ENCODE results near the gene ARL13A. TPM values are rescaled to one million over a fixed set of nuclear protein-coding genes. Genes with fewer than 3 reads are reported as not detected.

Gene ARL13A
- total and polyA plus RNA-seq, 2 of the 13 experiments (the other 11 are each of a cell fraction or from before 2014, with no cell fraction given) = not detected

- Histone ChIP-seq H3K27me3 (ENCODE audit: control insufficient read depth in 1 of 2, insufficient read depth in 2 of 2, low read length in 2 of 2) (no peaks in the 10 kb centered on the region), H3K9ac (ENCODE audit: insufficient read depth, low read depth, low read length) (no peak overlapping the region), H3K27ac (ENCODE audit: extremely low read length, insufficient read depth, low read length) (no peak overlapping the region), H3K4me2 (ENCODE audit: low read depth, low read length) (no peak overlapping the region), H4K20me1 (ENCODE audit: insufficient read depth, low read length) (no peaks in the 10 kb centered on the region), H3K4me1 (ENCODE audit: insufficient read depth, low read length) (peaks cover 8% of the 10 kb centered on the region), H3K4me3 (replicated peaks in 1 of 3; ENCODE audit: insufficient read depth in 1 of 3, low read depth in 2 of 3, low read length in 3 of 3) (no peak overlapping the region), H3K79me2 (ENCODE audit: insufficient read depth, low read length) (no peaks in the 10 kb centered on the region), H3K9me3 (ENCODE audit: low read length) (no peaks in the 10 kb centered on the region), H2AFZ (ENCODE audit: low read length) (no peak overlapping the region), H3K36me3 (replicated peaks in 1 of 2; ENCODE audit: control insufficient read depth in 1 of 2, insufficient read depth in 2 of 2, low read length in 2 of 2) (no peaks in the 10 kb centered on the region)
- ChIA-PET CTCF (ENCODE audit: low intra/inter-chr PET ratio, low total read pairs) (no interaction called here), POLR2A (no interaction called here)
- FAIRE-seq = no peak
- no peak for DNase-seq (ENCODE audit: low spot score)
- WGBS (ENCODE audit: low lambda C conversion rate) = 90% methylated on average over 2 of the region's 2 CpGs
- intact Hi-C loops (cut with micrococcal nuclease; ENCODE audit: unreplicated experiment) = no loop called here
- in situ Hi-C loops (cut with HindIII; ENCODE audit: extremely low pct_ligation_motif_present, low pct_unique_long_range_greater_than_20kb) = no loop called here
- ATAC-seq = no peak
- no TSS peak for BruUV-seq (replicated peaks)
- TF ChIP-seq, protein P1, sequence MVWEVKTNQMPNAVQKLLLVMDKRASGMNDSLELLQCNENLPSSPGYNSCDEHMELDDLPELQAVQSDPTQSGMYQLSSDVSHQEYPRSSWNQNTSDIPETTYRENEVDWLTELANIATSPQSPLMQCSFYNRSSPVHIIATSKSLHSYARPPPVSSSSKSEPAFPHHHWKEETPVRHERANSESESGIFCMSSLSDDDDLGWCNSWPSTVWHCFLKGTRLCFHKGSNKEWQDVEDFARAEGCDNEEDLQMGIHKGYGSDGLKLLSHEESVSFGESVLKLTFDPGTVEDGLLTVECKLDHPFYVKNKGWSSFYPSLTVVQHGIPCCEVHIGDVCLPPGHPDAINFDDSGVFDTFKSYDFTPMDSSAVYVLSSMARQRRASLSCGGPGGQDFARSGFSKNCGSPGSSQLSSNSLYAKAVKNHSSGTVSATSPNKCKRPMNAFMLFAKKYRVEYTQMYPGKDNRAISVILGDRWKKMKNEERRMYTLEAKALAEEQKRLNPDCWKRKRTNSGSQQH (CRISPR knock-in tag; IDR thresholded peaks at IDR 0.05; ENCODE audit: low read depth) = no peak
- TF ChIP-seq, protein P2, sequence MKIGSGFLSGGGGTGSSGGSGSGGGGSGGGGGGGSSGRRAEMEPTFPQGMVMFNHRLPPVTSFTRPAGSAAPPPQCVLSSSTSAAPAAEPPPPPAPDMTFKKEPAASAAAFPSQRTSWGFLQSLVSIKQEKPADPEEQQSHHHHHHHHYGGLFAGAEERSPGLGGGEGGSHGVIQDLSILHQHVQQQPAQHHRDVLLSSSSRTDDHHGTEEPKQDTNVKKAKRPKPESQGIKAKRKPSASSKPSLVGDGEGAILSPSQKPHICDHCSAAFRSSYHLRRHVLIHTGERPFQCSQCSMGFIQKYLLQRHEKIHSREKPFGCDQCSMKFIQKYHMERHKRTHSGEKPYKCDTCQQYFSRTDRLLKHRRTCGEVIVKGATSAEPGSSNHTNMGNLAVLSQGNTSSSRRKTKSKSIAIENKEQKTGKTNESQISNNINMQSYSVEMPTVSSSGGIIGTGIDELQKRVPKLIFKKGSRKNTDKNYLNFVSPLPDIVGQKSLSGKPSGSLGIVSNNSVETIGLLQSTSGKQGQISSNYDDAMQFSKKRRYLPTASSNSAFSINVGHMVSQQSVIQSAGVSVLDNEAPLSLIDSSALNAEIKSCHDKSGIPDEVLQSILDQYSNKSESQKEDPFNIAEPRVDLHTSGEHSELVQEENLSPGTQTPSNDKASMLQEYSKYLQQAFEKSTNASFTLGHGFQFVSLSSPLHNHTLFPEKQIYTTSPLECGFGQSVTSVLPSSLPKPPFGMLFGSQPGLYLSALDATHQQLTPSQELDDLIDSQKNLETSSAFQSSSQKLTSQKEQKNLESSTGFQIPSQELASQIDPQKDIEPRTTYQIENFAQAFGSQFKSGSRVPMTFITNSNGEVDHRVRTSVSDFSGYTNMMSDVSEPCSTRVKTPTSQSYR (CRISPR knock-in tag; IDR thresholded peaks at IDR 0.05; ENCODE audit: borderline replicate concordance) = no peak
- TF ChIP-seq MAFK (conservative IDR thresholded peaks at IDR 0.05 in 1 of 2, IDR thresholded peaks at IDR 0.05 in 1 of 2; ENCODE audit: low read length in 2 of 2) (peak; percentile 50 to 67), POLR2AphosphoS2 (IDR thresholded peaks at IDR 0.05; ENCODE audit: low read depth, low read length) (no peak), MAFF (IDR thresholded peaks at IDR 0.05; ENCODE audit: low read depth, low read length) (0 out of 2 replicates have a peak, but pooled peaks have one; percentile 45), SRF (IDR thresholded peaks at IDR 0.05; ENCODE audit: low read depth, low read length) (no peak), AGO1 (IDR thresholded peaks at IDR 0.05; ENCODE audit: low read depth, low read length, poor library complexity, severe bottlenecking) (no peak), KDM2A (CRISPR knock-in tag; IDR thresholded peaks at IDR 0.05; ENCODE audit: borderline replicate concordance, low read depth) (no peak)
- TF ChIP-seq, protein P3, sequence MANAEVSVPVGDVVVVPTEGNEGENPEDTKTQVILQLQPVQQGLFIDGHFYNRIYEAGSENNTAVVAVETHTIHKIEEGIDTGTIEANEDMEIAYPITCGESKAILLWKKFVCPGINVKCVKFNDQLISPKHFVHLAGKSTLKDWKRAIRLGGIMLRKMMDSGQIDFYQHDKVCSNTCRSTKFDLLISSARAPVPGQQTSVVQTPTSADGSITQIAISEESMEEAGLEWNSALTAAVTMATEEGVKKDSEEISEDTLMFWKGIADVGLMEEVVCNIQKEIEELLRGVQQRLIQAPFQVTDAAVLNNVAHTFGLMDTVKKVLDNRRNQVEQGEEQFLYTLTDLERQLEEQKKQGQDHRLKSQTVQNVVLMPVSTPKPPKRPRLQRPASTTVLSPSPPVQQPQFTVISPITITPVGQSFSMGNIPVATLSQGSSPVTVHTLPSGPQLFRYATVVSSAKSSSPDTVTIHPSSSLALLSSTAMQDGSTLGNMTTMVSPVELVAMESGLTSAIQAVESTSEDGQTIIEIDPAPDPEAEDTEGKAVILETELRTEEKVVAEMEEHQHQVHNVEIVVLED (CRISPR knock-in tag; IDR thresholded peaks at IDR 0.05; ENCODE audit: borderline replicate concordance) = no peak
Observed at GRCh38 chrX:100999451-100999850, 29.9 kb downstream of the ARL13A start.
